Subcutaneous adipose tissue (tissue), 4 donors: ENCODE measurements around the gene HSD11B2. TPM values are rescaled to one million over a fixed set of nuclear protein-coding genes. Genes with fewer than 3 reads are reported as not detected.

Experiments used
- total RNA-seq, 4 donors: library from RNA; depleted of rRNA; stranded (reverse); fragments of >200 nt; gene quantifications; one replicate each; pipeline ENCODE4 v1.1.0, GENCODE V29; 2016
- TF ChIP-seq, protein P1 (sequence below): fragments of 450-650 bp; IDR thresholded peaks from one replicate; pipeline ENCODE4 v1.5.1; 2016; ENCODE audit warnings: low read depth, mild to moderate bottlenecking, control low read depth, antibody characterized with exemption, moderate library complexity

Gene HSD11B2
- total RNA-seq, 4 donors from 2014 or later: 0.22 to 1.3 (median 0.51) TPM; not detected in 1

DNA sequence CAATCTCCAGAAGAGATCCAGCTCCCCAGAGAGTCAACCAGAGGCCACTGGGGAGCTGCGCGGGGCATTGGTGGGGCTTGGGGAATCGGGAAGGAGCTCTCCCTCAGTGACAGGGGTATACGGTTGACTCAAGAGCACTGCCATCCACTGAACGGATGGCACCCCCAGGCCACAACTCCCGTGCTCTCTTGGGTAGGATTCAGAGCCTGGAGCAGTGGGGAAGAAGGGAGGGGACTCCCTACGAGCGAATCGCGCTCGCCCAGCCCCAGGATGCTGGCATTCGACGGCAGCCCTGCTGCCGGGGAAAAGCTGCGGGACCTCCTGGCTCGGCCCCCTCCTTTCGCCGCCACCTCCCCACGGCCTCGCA is 37.1 kb upstream of the HSD11B2 start:
- TF ChIP-seq, protein P1, sequence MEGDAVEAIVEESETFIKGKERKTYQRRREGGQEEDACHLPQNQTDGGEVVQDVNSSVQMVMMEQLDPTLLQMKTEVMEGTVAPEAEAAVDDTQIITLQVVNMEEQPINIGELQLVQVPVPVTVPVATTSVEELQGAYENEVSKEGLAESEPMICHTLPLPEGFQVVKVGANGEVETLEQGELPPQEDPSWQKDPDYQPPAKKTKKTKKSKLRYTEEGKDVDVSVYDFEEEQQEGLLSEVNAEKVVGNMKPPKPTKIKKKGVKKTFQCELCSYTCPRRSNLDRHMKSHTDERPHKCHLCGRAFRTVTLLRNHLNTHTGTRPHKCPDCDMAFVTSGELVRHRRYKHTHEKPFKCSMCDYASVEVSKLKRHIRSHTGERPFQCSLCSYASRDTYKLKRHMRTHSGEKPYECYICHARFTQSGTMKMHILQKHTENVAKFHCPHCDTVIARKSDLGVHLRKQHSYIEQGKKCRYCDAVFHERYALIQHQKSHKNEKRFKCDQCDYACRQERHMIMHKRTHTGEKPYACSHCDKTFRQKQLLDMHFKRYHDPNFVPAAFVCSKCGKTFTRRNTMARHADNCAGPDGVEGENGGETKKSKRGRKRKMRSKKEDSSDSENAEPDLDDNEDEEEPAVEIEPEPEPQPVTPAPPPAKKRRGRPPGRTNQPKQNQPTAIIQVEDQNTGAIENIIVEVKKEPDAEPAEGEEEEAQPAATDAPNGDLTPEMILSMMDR: no peak

DNA sequence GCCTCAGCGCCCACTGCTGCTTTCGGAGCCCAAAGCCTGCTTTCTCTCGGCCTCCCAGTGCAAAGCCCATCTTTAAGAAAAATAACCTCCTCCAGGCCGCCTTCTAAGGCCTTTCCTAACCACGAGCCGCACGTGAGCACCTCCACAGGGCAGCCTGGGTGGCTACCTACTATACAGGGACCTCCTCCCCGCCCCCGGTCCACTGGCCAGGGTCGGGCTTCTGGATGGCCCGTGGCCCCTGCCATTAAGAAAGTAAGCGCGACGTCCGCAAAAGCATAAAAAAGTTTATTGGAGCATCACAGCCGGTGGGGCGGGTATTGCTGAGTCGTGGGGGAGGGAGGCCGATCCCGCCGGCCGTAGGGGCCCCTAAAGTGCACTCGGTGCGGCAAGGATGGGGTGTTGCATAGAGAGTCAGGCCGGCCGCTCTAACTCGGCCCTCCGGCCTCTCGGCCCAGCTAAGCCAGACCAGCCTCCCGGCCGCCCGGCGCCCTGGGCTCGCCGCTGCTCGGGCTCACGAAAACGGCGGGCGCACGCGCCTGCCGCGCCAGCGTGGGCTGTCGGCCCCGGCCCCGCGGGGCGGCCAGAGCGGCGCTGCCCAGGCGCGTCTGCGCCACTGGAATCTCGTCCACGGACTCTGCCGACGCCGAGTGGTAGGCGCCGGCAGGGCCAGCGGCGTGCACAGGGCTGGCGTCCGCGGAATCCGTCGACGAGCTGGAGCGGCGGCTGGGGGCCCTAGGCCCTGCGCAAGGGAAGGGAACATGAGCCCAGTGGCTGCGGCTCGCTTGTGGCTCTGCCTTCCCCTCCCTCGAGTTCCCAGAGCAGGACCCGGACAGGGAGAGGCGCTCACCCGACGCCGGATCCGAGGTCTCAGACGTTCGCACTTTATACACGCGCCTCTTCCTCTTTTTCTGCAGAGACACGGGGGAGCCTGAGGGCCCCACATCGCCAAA is 36.5 kb upstream of the HSD11B2 start:
- TF ChIP-seq, protein P1: no peak

DNA sequence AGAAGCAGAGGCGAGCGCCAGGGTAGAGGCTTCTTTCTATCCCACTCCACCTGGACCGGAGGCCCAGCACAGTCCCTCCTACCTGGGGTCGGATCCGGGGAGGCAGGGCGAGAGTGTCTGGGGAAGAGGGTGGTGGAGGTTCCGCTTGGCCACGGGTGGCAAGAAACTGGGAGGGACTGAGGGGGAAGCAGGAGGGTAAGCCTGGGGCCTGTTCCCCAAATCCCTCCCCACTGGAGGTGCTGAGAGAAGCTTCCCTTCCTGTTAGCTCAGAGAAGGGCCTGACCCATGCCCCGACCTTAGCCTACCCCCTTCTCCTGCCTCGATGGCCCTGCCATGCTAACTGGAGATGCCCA is 35.8 kb upstream of the HSD11B2 start:
- TF ChIP-seq, protein P1: no peak

DNA sequence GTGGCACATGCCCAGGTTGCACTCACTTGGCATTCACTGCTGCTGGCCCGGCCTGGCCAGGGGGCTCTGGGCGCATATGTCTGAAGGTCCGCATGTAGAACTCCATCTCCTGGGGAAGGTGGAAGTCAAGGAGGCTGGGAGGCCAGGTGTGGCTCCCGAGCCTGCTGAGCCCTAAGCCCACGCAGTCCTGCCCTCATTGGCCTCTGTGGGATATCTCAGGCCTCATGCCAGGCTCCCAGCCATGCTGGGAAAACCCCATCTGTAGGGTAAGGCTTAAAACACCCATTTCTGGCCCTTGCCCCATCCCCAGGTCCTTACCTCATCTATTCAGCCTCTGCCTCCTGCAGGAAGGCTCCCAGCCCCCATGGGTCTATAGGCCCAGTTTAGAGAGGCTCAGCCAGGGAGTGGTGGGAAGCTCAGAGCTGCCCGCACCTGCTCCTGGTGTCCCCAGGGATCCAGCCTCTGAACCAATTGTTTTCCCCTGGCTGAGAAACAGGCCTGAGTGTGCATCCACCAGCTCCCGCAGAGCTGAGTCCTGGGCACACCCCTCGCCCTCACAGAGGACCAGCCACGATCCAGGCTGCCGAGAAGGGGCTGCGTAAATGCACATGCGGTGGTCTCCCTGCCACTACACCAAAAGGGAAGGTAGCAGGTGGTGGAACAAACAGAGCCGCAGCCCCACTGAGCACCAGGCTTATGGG is 35.3 kb upstream of the HSD11B2 start:
- TF ChIP-seq, protein P1: no peak

DNA sequence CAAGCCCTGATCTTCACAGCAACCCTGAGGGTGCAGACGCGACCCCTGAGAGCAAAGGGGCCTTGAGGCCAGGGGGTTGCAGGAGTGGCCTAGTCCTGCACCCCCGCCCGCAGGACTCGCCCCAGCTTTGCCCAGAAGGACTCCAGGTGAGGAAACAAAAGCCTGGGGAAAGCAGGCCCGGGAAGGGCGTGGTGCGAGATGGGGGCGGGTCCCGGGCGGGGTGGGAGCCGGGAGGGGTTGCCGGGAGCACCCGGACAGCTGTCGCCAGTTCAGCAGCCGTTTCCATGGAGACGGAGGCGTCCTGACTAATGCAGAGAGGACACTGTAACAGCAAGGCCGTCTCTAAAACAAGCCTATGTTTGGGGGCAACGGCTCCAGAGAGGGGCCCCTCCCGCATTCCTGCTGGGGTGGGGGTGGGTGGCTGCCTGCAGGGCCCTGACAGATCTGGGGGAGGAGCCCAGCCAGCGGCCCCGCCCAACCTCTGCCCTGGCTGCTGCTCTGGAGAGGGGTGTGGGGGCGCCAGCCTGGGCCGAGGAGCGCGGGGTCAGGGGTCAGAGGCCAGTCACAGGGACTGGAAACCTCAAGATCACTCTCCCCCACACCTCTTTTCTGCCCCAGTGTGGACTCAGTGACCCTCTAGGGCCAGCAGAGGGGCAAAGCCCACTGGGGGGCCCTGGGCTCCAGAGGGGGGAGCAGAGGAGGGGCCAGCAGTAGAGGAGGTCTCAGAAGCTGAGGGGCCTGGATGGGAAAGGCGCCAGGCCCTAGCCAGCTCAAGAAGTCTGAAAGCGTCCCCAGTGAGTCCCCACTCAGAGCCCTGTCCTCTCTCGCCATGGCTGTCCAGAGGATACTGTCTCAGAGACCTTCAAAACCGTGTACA is 34.5 kb upstream of the HSD11B2 start:
- TF ChIP-seq, protein P1: no peak

DNA sequence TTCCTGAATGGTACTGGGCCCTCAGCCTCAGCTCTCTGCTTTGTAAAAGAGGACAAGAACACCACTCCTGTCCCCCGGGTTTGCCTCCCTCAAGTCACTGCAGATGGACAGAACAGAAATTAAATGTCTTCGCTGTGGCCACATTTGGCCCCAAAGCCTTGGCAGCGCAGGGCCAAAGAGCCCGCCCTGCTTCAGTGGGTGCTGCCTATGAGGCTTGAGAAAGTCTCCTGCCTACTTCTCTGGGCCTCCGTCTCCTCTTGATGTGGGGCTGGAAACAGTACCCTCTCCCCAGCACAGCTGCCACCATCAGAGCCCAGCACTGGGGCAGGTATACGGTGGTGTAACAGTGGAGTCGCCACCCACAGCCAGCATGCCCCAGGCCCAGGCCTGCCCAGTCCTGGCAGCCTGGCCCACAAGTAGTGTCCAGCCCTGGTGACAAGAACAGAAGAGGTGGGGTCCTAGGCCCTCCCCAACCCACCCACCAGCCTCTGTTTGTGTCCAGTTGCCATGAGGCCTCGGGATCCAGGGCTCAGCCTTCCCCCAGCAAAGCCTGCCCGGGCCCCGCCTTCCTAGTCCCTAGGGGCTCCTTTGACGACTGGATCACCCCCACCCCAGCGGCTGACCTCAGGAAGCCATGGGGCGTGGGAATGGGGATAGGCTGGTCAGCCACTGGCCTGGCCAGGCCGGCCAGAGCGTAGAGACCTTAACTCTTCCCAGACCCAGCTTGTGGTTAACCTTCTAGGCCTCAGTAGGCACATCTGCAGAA is 33.7 kb upstream of the HSD11B2 start:
- TF ChIP-seq, protein P1: no peak
